BJ (cell line): ENCODE data around the gene IKZF3. TPM values are rescaled to one million over a fixed set of nuclear protein-coding genes. Genes with fewer than 3 reads are reported as not detected.

Experiments used
- CTCF ChIA-PET: fragments of 350-600 bp; formaldehyde crosslinking; extraction: SDS; loops from one replicate; lab custom pipeline; 2021; ENCODE audit warnings: antibody characterized with exemption, inconsistent platforms; lab: Yijun Ruan, JAX
- POLR2A ChIA-PET: fragments of 300-600 bp; sonication (Branson Sonifier 250); formaldehyde crosslinking; extraction: SDS; loops from one replicate; lab custom pipeline; 2021; ENCODE audit warnings: antibody characterized with exemption; lab: Charles Lee
- DNase-seq: peaks from one replicate; pipeline ENCODE4 v3.0.0-alpha.2; 2011; ENCODE audit warnings: low read depth
- H3K27me3 ChIP-seq: 2 replicates; pipeline ENCODE4 v1.6.0; 2011; ENCODE audit warnings: low read length; ENCODE audit not compliant: control insufficient read depth, insufficient read depth
- H3K36me3 ChIP-seq: 2 replicates; pipeline ENCODE4 v1.5.1; 2011; ENCODE audit warnings: low read length; ENCODE audit not compliant: control insufficient read depth, insufficient read depth
- H3K4me3 ChIP-seq: 2 replicates; pipeline ENCODE4 v1.5.1; 2011; ENCODE audit warnings: low read depth, mild to moderate bottlenecking, control low read depth, low read length
- polyA plus RNA-seq: library from polyadenylated mRNA; depleted of rRNA; stranded (reverse); fragments of >200 nt; gene quantifications from 2 replicates; pipeline ENCODE4 v1.2.3, GENCODE V29; 2011
- TF ChIP-seq, protein P1 (sequence below): IDR thresholded peaks from 2 replicates; pipeline ENCODE4 v1.5.1; 2011; ENCODE audit warnings: low read depth, mild to moderate bottlenecking, control low read depth, inconsistent platforms, low read length, moderate library complexity; ENCODE audit not compliant: insufficient read depth

The IKZF3 gene
- polyA plus RNA-seq, 1 experiment = not detected

DNA sequence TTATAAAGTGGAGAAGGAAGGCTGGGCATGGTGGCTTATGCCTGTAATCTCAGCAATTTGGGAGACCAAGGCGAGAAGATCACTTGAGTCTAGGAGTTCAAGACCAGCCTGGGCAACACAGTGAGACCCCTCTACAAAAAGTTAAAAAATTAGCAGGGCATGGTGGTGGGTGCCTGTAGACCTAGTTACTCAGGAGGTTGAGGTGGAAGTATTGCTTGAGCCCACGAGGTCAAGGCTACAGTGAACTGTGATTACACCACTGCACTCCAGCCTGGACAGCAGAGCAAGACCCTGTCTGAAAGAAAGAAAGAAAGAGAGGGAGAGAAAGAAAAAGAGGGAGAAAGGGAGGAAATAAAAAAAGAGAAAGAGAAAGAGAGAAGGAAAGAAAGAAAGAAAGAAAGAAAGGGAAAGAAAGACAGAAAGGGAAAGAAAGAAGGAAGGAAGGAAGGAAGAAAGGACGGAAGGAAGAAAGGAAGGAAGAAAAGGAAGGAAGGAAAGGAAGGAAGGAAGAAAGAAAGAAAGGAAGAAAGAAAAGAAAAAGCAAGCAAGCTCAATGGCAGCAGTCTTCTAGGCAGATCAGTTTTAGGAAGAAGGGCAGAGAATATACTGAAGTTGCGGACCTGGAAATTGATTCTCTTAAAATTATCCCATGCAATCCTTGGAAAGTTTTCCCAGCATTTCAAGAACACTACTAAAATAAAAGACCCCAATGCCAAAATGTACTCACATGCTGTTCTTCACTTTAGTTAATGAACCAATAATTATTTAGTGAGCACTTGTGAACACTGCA lies 53.0 kb downstream of the IKZF3 start:
- peaks cover 21% of the 10 kb centered on the region for H3K27me3 ChIP-seq
- POLR2A ChIA-PET = no interaction called here

DNA sequence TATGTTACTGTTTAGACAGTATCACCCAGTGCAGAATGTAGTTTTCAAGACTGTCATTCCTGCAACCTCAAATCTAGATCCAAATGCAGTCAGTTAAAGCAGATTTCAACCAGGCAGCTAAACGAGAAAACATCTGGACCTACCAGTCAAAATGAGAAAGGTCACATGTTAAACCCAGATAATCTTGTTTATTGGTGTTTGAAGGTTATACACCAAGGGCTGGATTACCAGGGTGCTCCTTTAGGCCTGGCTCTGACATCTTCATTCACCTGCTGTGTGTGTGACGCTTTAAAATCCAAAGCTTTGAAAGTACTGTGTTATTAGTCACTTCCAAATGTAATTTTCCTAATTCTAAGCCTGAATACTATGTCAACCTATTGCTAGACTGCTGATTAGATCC lies 54.9 kb downstream of the IKZF3 start:
- ChIA-PET POLR2A (no interaction called here), CTCF (no interaction called here)
- Histone ChIP-seq H3K4me3 (no peak overlapping the region), H3K36me3 (no peaks in the 10 kb centered on the region), H3K27me3 (peaks cover 15% of the 10 kb centered on the region)
- no peak for DNase-seq
- TF ChIP-seq, protein P1, sequence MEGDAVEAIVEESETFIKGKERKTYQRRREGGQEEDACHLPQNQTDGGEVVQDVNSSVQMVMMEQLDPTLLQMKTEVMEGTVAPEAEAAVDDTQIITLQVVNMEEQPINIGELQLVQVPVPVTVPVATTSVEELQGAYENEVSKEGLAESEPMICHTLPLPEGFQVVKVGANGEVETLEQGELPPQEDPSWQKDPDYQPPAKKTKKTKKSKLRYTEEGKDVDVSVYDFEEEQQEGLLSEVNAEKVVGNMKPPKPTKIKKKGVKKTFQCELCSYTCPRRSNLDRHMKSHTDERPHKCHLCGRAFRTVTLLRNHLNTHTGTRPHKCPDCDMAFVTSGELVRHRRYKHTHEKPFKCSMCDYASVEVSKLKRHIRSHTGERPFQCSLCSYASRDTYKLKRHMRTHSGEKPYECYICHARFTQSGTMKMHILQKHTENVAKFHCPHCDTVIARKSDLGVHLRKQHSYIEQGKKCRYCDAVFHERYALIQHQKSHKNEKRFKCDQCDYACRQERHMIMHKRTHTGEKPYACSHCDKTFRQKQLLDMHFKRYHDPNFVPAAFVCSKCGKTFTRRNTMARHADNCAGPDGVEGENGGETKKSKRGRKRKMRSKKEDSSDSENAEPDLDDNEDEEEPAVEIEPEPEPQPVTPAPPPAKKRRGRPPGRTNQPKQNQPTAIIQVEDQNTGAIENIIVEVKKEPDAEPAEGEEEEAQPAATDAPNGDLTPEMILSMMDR = no peak

More for the DNA sequence above, 53.0 kb downstream of the IKZF3 start:
- TF ChIP-seq, protein P1 = no peak
- Histone ChIP-seq H3K4me3 (no peak overlapping the region), H3K36me3 (no peaks in the 10 kb centered on the region)
- no peak for DNase-seq
- CTCF ChIA-PET = no interaction called here

DNA sequence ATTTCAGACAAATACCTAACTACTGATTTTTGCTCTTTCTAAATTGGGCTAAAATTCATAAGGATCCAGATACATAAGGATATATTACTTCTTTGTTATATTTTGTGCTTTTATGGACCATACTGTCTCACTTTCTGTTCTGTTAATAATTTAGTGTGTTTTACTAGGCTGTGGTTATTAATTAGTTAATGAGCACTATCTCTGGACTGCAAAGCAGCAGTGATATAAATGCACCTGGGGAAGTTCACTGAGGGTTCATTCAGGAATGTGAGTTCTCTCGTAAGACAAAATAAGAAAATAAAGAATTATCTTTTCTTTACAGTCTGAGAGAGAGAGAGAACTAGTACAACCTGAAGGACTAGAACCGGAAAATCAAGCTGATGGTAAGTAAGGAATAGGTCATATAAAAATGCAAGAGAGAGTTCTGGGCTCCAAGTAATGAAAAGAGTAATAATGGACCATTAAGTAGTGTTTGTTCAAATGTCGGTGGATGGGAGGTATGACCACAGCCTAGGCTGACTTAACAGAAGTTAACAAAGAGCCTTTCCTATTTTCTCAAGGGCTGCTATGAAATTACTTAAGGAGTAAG lies 55.6 kb downstream of the IKZF3 start:
- ChIA-PET CTCF (interaction anchor here (1.0 kb wide), 1 partner anchor 18 kb away, joined by 3 read pairs; no protein-coding TSS in a partner anchor), POLR2A (no interaction called here)
- DNase-seq = no peak
- TF ChIP-seq, protein P1 = no peak
- no peak overlapping the region for H3K4me3 ChIP-seq
- H3K27me3 ChIP-seq = peaks cover 15% of the 10 kb centered on the region
- no peaks in the 10 kb centered on the region for H3K36me3 ChIP-seq

DNA sequence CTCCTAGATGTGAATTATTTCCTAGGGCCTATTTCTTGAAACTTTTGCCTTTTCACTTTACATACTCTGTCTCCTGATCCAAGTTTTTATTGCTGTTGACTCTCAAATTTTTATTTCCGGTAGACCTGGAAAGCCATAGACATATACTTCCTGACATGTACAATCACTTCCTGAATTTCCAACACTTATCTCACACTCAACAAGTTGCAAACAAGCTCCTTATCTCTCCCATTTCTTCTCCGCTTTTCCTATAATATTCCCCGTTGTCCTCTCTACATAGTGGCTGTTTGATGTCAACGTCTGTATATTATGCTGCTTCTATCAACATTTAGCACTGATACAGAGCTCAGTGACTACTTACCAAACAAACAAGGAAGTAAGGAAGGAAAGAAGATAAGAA lies 59.3 kb downstream of the IKZF3 start:
- DNase-seq = no peak
- ChIA-PET CTCF (interaction anchor here (1.1 to 1.2 kb wide), 2 partner anchors 20 to 182 kb away, joined by 3 read pairs; no protein-coding TSS in a partner anchor), POLR2A (no interaction called here)
- H3K27me3 ChIP-seq = peaks cover 9% of the 10 kb centered on the region
- TF ChIP-seq, protein P1 = no peak
- no peaks in the 10 kb centered on the region for H3K36me3 ChIP-seq
- no peak overlapping the region for H3K4me3 ChIP-seq

DNA sequence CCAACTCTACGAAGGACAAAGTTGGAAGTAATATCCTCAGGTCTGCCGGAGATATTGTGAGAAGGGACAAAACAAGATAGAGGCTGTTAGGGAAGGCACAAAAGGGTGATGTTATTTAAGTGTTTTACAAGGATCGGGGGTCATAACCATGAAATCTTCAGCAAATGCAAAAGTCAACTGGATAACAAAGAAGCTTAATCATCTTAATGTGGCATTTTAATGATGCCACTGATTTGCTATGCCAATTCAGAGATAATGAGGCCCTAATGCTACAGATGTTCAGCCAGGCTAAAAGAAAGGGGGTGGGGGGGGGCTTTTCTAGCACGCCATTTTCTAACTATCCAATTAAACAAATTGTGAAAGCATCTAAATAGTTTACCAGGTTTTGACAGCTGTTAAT lies 63.1 kb downstream of the IKZF3 start:
- DNase-seq = no peak
- H3K4me3 ChIP-seq = no peak overlapping the region

More for the DNA sequence above, 63.1 kb downstream of the IKZF3 start:
- ChIA-PET CTCF (no interaction called here), POLR2A (interaction anchor here (0.6 kb wide), 1 partner anchor 11 kb away, joined by 18 read pairs; no protein-coding TSS in a partner anchor)
- Histone ChIP-seq H3K27me3 (peaks cover 2% of the 10 kb centered on the region; the same call in 1 of the 2 replicates), H3K36me3 (no peaks in the 10 kb centered on the region)
- TF ChIP-seq, protein P1 = no peak
